K562 (cell line): ENCODE measurements around the gene PRSS27.

Experiments used
- KLF16 ChIP-seq: IDR thresholded peaks from 2 replicates; pipeline ENCODE4 v1.6.1; 2016; ENCODE audit warnings: antibody characterized with exemption
- MXI1 ChIP-seq: IDR thresholded peaks from 2 replicates; pipeline ENCODE4 v1.6.1; 2011; ENCODE audit warnings: low read depth, mild to moderate bottlenecking, improper control_type of control experiment, low read length
- ZBTB8A ChIP-seq: fragments of 450-650 bp; IDR thresholded peaks from 2 replicates; pipeline ENCODE4 v1.6.1; 2018; ENCODE audit warnings: mild to moderate bottlenecking, moderate library complexity; ENCODE audit not compliant: partially characterized antibody
- TF ChIP-seq, protein P1 (sequence below), 2 experiments: fragments of 450-650 bp in 1 of 2; sonication (generic) in 1 of 2; formaldehyde crosslinking in 1 of 2; IDR thresholded peaks in 1 of 2; conservative IDR thresholded peaks in 1 of 2; 2 replicates each; pipeline versions ENCODE4 v1.6.1 to v1.8.1; 2016 to 2023; ENCODE audit warnings: mild to moderate bottlenecking in 2 of 2, moderate library complexity in 2 of 2, inconsistent platforms in 1 of 2, missing genetic modification reagents in 1 of 2

DNA sequence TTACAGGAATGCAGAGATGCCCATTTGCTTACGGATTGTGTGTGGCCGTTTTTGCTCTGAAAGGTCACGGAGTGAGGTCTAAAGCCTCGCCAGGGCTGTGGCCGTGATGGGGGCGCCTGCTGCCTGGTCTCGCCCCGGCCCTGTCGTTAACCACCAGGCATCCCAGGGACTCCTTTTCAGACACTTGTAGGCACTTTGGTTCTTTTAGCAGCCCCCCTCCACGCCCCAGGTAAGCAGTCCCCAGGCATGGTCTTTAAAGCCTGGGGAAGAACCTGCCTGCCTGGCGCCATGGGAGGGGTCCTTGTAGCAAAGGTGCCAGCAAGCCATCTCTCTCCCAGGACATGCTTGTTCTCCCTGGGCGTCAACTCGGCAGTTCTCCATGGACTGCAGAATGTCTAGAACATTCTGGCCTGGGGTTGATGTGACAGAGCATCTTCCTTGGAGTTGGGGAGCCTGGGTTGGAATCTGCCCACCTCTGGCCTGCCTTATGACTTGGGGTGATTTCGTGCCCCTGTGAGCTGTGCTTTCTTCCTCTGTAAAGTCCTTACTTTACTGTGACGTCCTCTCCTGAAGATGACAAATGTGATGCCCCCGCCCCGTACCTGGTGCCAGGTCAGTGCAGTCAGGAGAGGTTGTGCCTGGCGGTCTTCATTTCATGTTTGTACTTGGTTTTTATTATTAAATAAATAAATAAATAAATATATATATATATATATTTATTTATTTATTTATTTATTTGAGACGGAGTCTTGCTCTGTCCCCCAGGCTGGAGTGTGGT, 32.3 kb downstream of the PRSS27 start:
- TF ChIP-seq, protein P1, sequence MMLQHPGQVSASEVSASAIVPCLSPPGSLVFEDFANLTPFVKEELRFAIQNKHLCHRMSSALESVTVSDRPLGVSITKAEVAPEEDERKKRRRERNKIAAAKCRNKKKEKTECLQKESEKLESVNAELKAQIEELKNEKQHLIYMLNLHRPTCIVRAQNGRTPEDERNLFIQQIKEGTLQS (IDR thresholded peaks at IDR 0.05) = no peak
- TF ChIP-seq, protein P1 (CRISPR knock-in tag; conservative IDR thresholded peaks at IDR 0.05) = no peak
- TF ChIP-seq MXI1 (no peak), KLF16 (no peak), ZBTB8A (no peak)
